Activated CD8-positive, alpha-beta T cell treated with anti-CD3 and anti-CD28 coated beads for 36 hours (primary cell): ENCODE measurements around the gene MYO5B. TPM values are rescaled to one million over a fixed set of nuclear protein-coding genes. Genes with fewer than 3 reads are reported as not detected.
"Not testable (repeated sequence)": the region's sequence is repeated elsewhere in the genome, so short reads cannot be mapped to it uniquely, and the experiment has no call there.

Source experiments
- ATAC-seq: fragments of 200-7000 bp; cut with Tn5 transposase; one replicate; pipeline ENCODE4 v1.10.0; 2021; ENCODE audit warnings: mild to moderate bottlenecking, moderate library complexity
- CTCF ChIA-PET: fragments of 350-600 bp; sonication (Branson Sonifier 250); formaldehyde crosslinking; loops from one replicate; lab custom pipeline; 2021; ENCODE audit warnings: antibody characterized with exemption; lab: Charles Lee
- POLR2A ChIA-PET: fragments of 350-600 bp; sonication (Branson Sonifier 250); formaldehyde crosslinking; loops from one replicate; lab custom pipeline; 2021; ENCODE audit warnings: antibody characterized with exemption; lab: Charles Lee
- DNase-seq: peaks from one replicate; pipeline ENCODE4 v3.0.0-alpha.2; 2020
- H3K27ac Mint-ChIP-seq: one replicate; pipeline ENCODE4 v1.8.0; 2021; ENCODE audit warnings: mild to moderate bottlenecking, mixed read lengths
- H3K27me3 Mint-ChIP-seq: one replicate; pipeline ENCODE4 v1.8.0; 2021; ENCODE audit warnings: mixed read lengths
- H3K36me3 Mint-ChIP-seq: one replicate; pipeline ENCODE4 v1.8.0; 2021; ENCODE audit warnings: low read depth, mixed read lengths
- H3K4me1 Mint-ChIP-seq: one replicate; pipeline ENCODE4 v1.8.0; 2021; ENCODE audit warnings: low read depth, mixed read lengths
- H3K4me3 Mint-ChIP-seq: one replicate; pipeline ENCODE4 v1.8.0; 2021; ENCODE audit warnings: mild to moderate bottlenecking, moderate library complexity, mixed read lengths
- H3K9me3 Mint-ChIP-seq: one replicate; pipeline ENCODE4 v1.8.0; 2021; ENCODE audit warnings: mixed read lengths
- CTCF ChIP-seq: fragments of 200-600 bp; IDR thresholded peaks from one replicate; pipeline ENCODE4 v1.8.0; 2022; ENCODE audit warnings: antibody characterized with exemption, mild to moderate bottlenecking
- intact Hi-C: fragments of 100-400 bp; cut with micrococcal nuclease; formaldehyde crosslinking; loops from one replicate; pipeline ENCODE4 v1.10.0; 2022
- total RNA-seq, 2 experiments: library from RNA; stranded (reverse); gene quantifications; one replicate each; pipeline ENCODE4 v1.2.3, GENCODE V29; 2021

The MYO5B gene
- total RNA-seq, 2 experiments from 2014 or later: 0.09 TPM; not detected in 1

GRCh38 chr18:49811151-49811938 lies 383.6 kb downstream of the MYO5B start:
- Mint-ChIP-seq H3K4me3 (no peak overlapping the region), H3K36me3 (peaks cover 32% of the 10 kb centered on the region), H3K27me3 (no peaks in the 10 kb centered on the region), H3K9me3 (peaks cover 14% of the 10 kb centered on the region), H3K27ac (no peak overlapping the region), H3K4me1 (peaks cover 32% of the 10 kb centered on the region)
- ChIA-PET CTCF (interaction anchor here (0.9 to 1.8 kb wide), 2 partner anchors 47 to 50 kb away, joined by 3 to 8 read pairs; no protein-coding TSS in a partner anchor), POLR2A (interaction anchor here (0.9 to 1.2 kb wide), 2 partner anchors 27 to 350 kb away, joined by 3 to 4 read pairs; no protein-coding TSS in a partner anchor)
- DNase-seq (no peak), ATAC-seq (no peak)
- no peak for TF ChIP-seq CTCF
- intact Hi-C loops: no loop called here

- ATAC-seq, intact Hi-C loops, CTCF ChIA-PET, H3K4me3 Mint-ChIP-seq, DNase-seq, H3K27me3 Mint-ChIP-seq, H3K27ac Mint-ChIP-seq: not testable (repeated sequence)
- POLR2A ChIA-PET: interaction anchor here (1.0 kb wide), 1 partner anchor 12 kb away, joined by 3 read pairs; no protein-coding TSS in a partner anchor
- peaks cover 14% of the 10 kb centered on the region for H3K9me3 Mint-ChIP-seq
- H3K4me1 Mint-ChIP-seq: peaks cover 35% of the 10 kb centered on the region
- H3K36me3 Mint-ChIP-seq: peaks cover 29% of the 10 kb centered on the region
Measured at GRCh38 chr18:49808553-49809191, 386.3 kb downstream of the MYO5B start.

GRCh38 chr18:49804096-49804495 lies 390.9 kb downstream of the MYO5B start:
- Mint-ChIP-seq H3K4me3 (no peak overlapping the region), H3K27me3 (no peaks in the 10 kb centered on the region), H3K9me3 (peaks cover 6% of the 10 kb centered on the region), H3K36me3 (peaks cover 28% of the 10 kb centered on the region), H3K4me1 (peaks cover 20% of the 10 kb centered on the region), H3K27ac (no peak overlapping the region)
- CTCF ChIA-PET: no interaction called here
- intact Hi-C loops: no loop called here
- TF ChIP-seq CTCF: no peak
- POLR2A ChIA-PET: interaction anchor here (1.3 kb wide), 1 partner anchor 16 kb away, joined by 6 read pairs; no protein-coding TSS in a partner anchor
- DNase-seq (peak; percentile 31), ATAC-seq (peak; percentile 61)

- POLR2A ChIA-PET: no interaction called here
- intact Hi-C loops: no loop called here
- Mint-ChIP-seq H3K4me1 (peaks cover 20% of the 10 kb centered on the region), H3K9me3 (no peaks in the 10 kb centered on the region), H3K27me3 (no peaks in the 10 kb centered on the region), H3K4me3 (no peak overlapping the region), H3K36me3 (peaks cover 29% of the 10 kb centered on the region), H3K27ac (no peak overlapping the region)
- ATAC-seq (no peak), DNase-seq (no peak)
- no peak for TF ChIP-seq CTCF
- CTCF ChIA-PET: no interaction called here
Measured at GRCh38 chr18:49802623-49803022, 392.3 kb downstream of the MYO5B start.

GRCh38 chr18:49800491-49800890 lies 394.5 kb downstream of the MYO5B start:
- DNase-seq, intact Hi-C loops, CTCF ChIA-PET, ATAC-seq, H3K9me3 Mint-ChIP-seq, H3K4me3 Mint-ChIP-seq, POLR2A ChIA-PET, H3K27me3 Mint-ChIP-seq, H3K27ac Mint-ChIP-seq: not testable (repeated sequence)
- Mint-ChIP-seq H3K36me3 (peaks cover 28% of the 10 kb centered on the region), H3K4me1 (peaks cover 31% of the 10 kb centered on the region)

- H3K4me3 Mint-ChIP-seq, ATAC-seq, intact Hi-C loops, DNase-seq, H3K27me3 Mint-ChIP-seq, CTCF ChIA-PET, H3K9me3 Mint-ChIP-seq, H3K27ac Mint-ChIP-seq, POLR2A ChIA-PET: not testable (repeated sequence)
- peaks cover 29% of the 10 kb centered on the region for H3K36me3 Mint-ChIP-seq
- peaks cover 30% of the 10 kb centered on the region for H3K4me1 Mint-ChIP-seq
Measured at GRCh38 chr18:49799806-49800205, 395.1 kb downstream of the MYO5B start.
